ENCODE measurements around the gene EVI5L. TPM values are rescaled to one million over a fixed set of nuclear protein-coding genes. Genes with fewer than 3 reads are reported as not detected.

EVI5L gene
- total and polyA plus RNA-seq, 2 of the 4 experiments (the other 2 are of a cell fraction): 12.7 to 14.6 TPM

DNA sequence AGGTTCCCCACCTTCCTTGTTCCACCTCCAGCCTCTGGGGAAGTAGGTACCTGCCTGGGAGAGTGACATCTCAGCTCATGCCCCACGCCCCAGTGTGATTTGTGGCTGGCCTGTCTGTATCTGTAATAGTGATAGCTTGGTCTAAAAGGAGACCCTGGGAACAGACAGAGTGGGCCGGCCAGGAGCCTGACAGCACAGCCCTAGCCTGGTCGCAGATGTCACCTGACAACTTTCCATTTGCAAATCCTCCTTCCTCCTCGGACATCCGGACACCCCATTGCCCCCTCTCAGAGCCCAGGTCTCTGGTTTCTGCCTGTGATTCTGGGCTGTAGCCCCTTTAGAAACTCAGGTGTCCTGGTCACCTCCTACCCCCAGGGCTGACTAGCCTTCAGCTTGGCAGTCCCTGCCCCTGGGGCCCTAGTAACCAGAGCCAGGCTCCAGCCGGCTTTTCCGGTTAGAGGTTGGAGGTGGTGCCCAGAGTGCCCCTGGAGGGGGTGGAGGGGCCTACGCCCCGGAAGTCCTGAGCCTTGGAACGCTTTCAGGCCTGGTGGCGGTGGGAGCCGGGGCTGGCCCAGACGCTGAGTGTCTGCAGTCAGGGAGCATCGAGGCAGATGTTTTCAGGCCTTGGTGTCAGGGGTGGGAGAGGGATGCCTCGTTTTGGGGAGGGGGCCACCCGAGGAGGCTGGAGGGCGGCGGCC is 64.7 kb downstream of the EVI5L start:
- TF ChIP-seq RAD21 (IDR thresholded peaks at IDR 0.05; ENCODE audit: low read length) (no peak), MAFK (IDR thresholded peaks at IDR 0.05; ENCODE audit: low read depth, low read length) (no peak), MXI1 (IDR thresholded peaks at IDR 0.05; ENCODE audit: borderline replicate concordance, low read depth, low read length) (no peak), NFE2L2 (IDR thresholded peaks at IDR 0.05; ENCODE audit: low read depth, low read length) (no peak), POLR2A (IDR thresholded peaks at IDR 0.05; ENCODE audit: low read depth, low read length) (no peak), CHD1 (IDR thresholded peaks at IDR 0.05; ENCODE audit: low read depth, low read length) (no peak), CEBPB (IDR thresholded peaks at IDR 0.05; ENCODE audit: low read depth, low read length) (no peak), SMC3 (IDR thresholded peaks at IDR 0.05; ENCODE audit: low read depth, low read length) (no peak), FOS (IDR thresholded peaks at IDR 0.05; ENCODE audit: low read depth, low read length) (no peak), BHLHE40 (IDR thresholded peaks at IDR 0.05; ENCODE audit: low read depth, low read length) (no peak), MAZ (IDR thresholded peaks at IDR 0.05; ENCODE audit: borderline replicate concordance, low read depth, low read length) (no peak)
- TF ChIP-seq, protein P1, sequence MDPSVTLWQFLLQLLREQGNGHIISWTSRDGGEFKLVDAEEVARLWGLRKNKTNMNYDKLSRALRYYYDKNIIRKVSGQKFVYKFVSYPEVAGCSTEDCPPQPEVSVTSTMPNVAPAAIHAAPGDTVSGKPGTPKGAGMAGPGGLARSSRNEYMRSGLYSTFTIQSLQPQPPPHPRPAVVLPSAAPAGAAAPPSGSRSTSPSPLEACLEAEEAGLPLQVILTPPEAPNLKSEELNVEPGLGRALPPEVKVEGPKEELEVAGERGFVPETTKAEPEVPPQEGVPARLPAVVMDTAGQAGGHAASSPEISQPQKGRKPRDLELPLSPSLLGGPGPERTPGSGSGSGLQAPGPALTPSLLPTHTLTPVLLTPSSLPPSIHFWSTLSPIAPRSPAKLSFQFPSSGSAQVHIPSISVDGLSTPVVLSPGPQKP (IDR thresholded peaks at IDR 0.05; ENCODE audit: borderline replicate concordance, low read depth, low read length): no peak
- TF ChIP-seq, protein P2, sequence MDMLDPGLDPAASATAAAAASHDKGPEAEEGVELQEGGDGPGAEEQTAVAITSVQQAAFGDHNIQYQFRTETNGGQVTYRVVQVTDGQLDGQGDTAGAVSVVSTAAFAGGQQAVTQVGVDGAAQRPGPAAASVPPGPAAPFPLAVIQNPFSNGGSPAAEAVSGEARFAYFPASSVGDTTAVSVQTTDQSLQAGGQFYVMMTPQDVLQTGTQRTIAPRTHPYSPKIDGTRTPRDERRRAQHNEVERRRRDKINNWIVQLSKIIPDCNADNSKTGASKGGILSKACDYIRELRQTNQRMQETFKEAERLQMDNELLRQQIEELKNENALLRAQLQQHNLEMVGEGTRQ (IDR thresholded peaks at IDR 0.05; ENCODE audit: low read depth, low read length): no peak
- TF ChIP-seq, protein P3, sequence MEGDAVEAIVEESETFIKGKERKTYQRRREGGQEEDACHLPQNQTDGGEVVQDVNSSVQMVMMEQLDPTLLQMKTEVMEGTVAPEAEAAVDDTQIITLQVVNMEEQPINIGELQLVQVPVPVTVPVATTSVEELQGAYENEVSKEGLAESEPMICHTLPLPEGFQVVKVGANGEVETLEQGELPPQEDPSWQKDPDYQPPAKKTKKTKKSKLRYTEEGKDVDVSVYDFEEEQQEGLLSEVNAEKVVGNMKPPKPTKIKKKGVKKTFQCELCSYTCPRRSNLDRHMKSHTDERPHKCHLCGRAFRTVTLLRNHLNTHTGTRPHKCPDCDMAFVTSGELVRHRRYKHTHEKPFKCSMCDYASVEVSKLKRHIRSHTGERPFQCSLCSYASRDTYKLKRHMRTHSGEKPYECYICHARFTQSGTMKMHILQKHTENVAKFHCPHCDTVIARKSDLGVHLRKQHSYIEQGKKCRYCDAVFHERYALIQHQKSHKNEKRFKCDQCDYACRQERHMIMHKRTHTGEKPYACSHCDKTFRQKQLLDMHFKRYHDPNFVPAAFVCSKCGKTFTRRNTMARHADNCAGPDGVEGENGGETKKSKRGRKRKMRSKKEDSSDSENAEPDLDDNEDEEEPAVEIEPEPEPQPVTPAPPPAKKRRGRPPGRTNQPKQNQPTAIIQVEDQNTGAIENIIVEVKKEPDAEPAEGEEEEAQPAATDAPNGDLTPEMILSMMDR (conservative IDR thresholded peaks at IDR 0.05; ENCODE audit: low read depth, low read length): no peak
- no peak overlapping the region for H3K9ac ChIP-seq (ENCODE audit: low read depth, low read length)
- in situ Hi-C loops (cut with MboI; ENCODE audit: low sequenced_read_pairs): no loop called here
- 0 out of 2 replicates have a peak, but pooled peaks cover 4% of the 10 kb centered on the region for H3K9me1 ChIP-seq (ENCODE audit: insufficient read depth, low read length)
- dilution Hi-C loops (cut with HindIII; ENCODE audit: low sequenced_read_pairs, unreplicated experiment): no loop called here
- no peak overlapping the region for H4K8ac ChIP-seq (ENCODE audit: low read depth in 2 of 2, low read length in 2 of 2)
- 33% methylated on average over 3 of the region's 18 CpGs; no CpG with 5 or more reads in 1 of the 2 experiments for WGBS, 2 experiments (ENCODE audit: extremely low coverage in 2 of 2, insufficient read length in 1 of 2)
- H2BK20ac ChIP-seq (ENCODE audit: low read depth, low read length): no peak overlapping the region
- no peak for ATAC-seq (ENCODE audit: low read depth)
- peak overlapping the region; percentile 42 for H2AK9ac ChIP-seq (replicated peaks; ENCODE audit: low read depth, low read length, poor library complexity)
- no peak overlapping the region for H3K56ac ChIP-seq (ENCODE audit: extremely low read depth, insufficient read depth, low read length)
- POLR2A ChIA-PET (ENCODE audit: unreplicated experiment): interaction anchor here (1.0 kb wide), 1 partner anchor 9 kb away, joined by 4 read pairs; the partner anchor contains the start of gene MAP2K7
- no peak overlapping the region for H3K23ac ChIP-seq (ENCODE audit: low read depth, low read length)
- no peaks in the 10 kb centered on the region for H4K20me1 ChIP-seq (ENCODE audit: insufficient read depth, low read length)
- H2BK120ac ChIP-seq (ENCODE audit: low read depth, low read length): no peak overlapping the region
- H2BK15ac ChIP-seq (ENCODE audit: low read depth, low read length): no peak overlapping the region
- CTCF ChIA-PET: interaction anchor here (1.1 kb wide), 1 partner anchor 26 kb away, joined by 3 read pairs; no protein-coding TSS in a partner anchor
- intact Hi-C loops (cut with micrococcal nuclease): no loop called here
- H3K79me1 ChIP-seq (ENCODE audit: low read depth in 1 of 2, low read length in 2 of 2): peaks cover 5 to 29% of the 10 kb centered on the region in 2 experiments
- no TSS peak for BruUV-seq (replicated peaks)
- H3K4me3 ChIP-seq (ENCODE audit: insufficient read depth, low read depth, low read length): no peak overlapping the region
- no peak overlapping the region for H3K18ac ChIP-seq (ENCODE audit: low read depth, low read length)
- H3K4me1 ChIP-seq (ENCODE audit: control insufficient read depth, insufficient read depth, low read length): 0 out of 2 replicates have a peak, but pooled peaks cover 2% of the 10 kb centered on the region
- H3K4me2 ChIP-seq (ENCODE audit: low read depth, low read length): no peak overlapping the region
- H3K27ac ChIP-seq (ENCODE audit: insufficient read depth, low read length): no peak overlapping the region
- no peak overlapping the region for H2BK5ac ChIP-seq (ENCODE audit: low read depth, low read length, poor library complexity, severe bottlenecking)
- H2AFZ ChIP-seq (replicated peaks; ENCODE audit: low read length, poor library complexity): no peak overlapping the region
- DNase-seq: no peak
- H4K91ac ChIP-seq (ENCODE audit: insufficient read depth, low read depth, low read length): no peak overlapping the region
- H3K27me3 ChIP-seq (ENCODE audit: control insufficient read depth, insufficient read depth, low read length): no peaks in the 10 kb centered on the region
- H4K5ac ChIP-seq (ENCODE audit: low read depth, low read length): no peak overlapping the region
- H3K14ac ChIP-seq (replicated peaks; ENCODE audit: low read depth, low read length): no peak overlapping the region
- no peak overlapping the region for H2AK5ac ChIP-seq (ENCODE audit: low read depth, low read length)
- H3K36me3 ChIP-seq (ENCODE audit: control insufficient read depth, insufficient read depth, low read length): peaks cover 13% of the 10 kb centered on the region
- H3K9me3 ChIP-seq (ENCODE audit: control insufficient read depth, insufficient read depth, low read length): no peaks in the 10 kb centered on the region
- H3K4ac ChIP-seq (ENCODE audit: low read depth, low read length): no peak overlapping the region
